CD4-positive, alpha-beta memory T cell (primary cell): Measurements from ENCODE around the gene ZNF470. TPM values are rescaled to one million over a fixed set of nuclear protein-coding genes. Genes with fewer than 3 reads are reported as not detected.

Source experiments
- CTCF ChIA-PET: fragments of 350-600 bp; sonication (Branson Sonifier 250); formaldehyde crosslinking; loops from one replicate; lab custom pipeline; 2021; ENCODE audit warnings: inconsistent platforms; ENCODE audit not compliant: partially characterized antibody; lab: Charles Lee
- POLR2A ChIA-PET: fragments of 350-600 bp; sonication (Branson Sonifier 250); formaldehyde crosslinking; loops from one replicate; lab custom pipeline; 2021; ENCODE audit not compliant: partially characterized antibody; lab: Charles Lee
- DNase-seq, 5 donors: peaks; one replicate each; pipeline versions ENCODE4 v3.0.0 to v3.0.0-alpha.2; 2020 to 2022; ENCODE audit warnings: mixed read lengths in 1 of 5
- H3K27ac ChIP-seq: one replicate; pipeline ENCODE4 v1.7.0; 2013; ENCODE audit warnings: low read depth, low read length
- H3K27me3 ChIP-seq: 2 replicates; pipeline ENCODE4 v1.7.0; 2013; ENCODE audit warnings: mild to moderate bottlenecking, low read length, moderate library complexity; ENCODE audit not compliant: insufficient read depth
- H3K36me3 ChIP-seq: 2 replicates; pipeline ENCODE4 v1.7.0; 2013; ENCODE audit warnings: mild to moderate bottlenecking, low read length, moderate library complexity; ENCODE audit not compliant: insufficient read depth
- H3K4me1 ChIP-seq: 2 replicates; pipeline ENCODE4 v1.7.0; 2013; ENCODE audit warnings: mild to moderate bottlenecking, low read length, moderate library complexity; ENCODE audit not compliant: insufficient read depth
- H3K4me3 ChIP-seq, 2 donors: one replicate each; pipeline ENCODE4 v1.7.0; 2013; ENCODE audit warnings: low read length in 2 of 2, mild to moderate bottlenecking in 1 of 2
- H3K9me3 ChIP-seq, 2 donors: one replicate each; pipeline ENCODE4 v1.7.0; 2013; ENCODE audit warnings: low read length in 2 of 2, control low read depth in 1 of 2; ENCODE audit not compliant: control insufficient read depth in 1 of 2
- H3K27ac Mint-ChIP-seq, 7 donors: one replicate each; pipeline ENCODE4 v1.8.0; 2020 to 2021; ENCODE audit warnings: mixed read lengths in 7 of 7, mild to moderate bottlenecking in 6 of 7, inconsistent platforms in 3 of 7, moderate library complexity in 3 of 7
- H3K27me3 Mint-ChIP-seq, 2 donors: one replicate each; pipeline ENCODE4 v1.8.0; 2020 to 2021; ENCODE audit warnings: mixed read lengths in 2 of 2
- H3K36me3 Mint-ChIP-seq, 2 donors: one replicate each; pipeline ENCODE4 v1.8.0; 2020 to 2021; ENCODE audit warnings: mixed read lengths in 2 of 2, inconsistent platforms in 1 of 2, mild to moderate bottlenecking in 1 of 2
- H3K4me1 Mint-ChIP-seq, 4 donors: one replicate each; pipeline ENCODE4 v1.8.0; 2020 to 2021; ENCODE audit warnings: mixed read lengths in 4 of 4, mild to moderate bottlenecking in 1 of 4
- H3K4me3 Mint-ChIP-seq, 8 donors: one replicate each; pipeline ENCODE4 v1.8.0; 2020 to 2021; ENCODE audit warnings: mixed read lengths in 8 of 8, mild to moderate bottlenecking in 7 of 8, moderate library complexity in 6 of 8, inconsistent platforms in 3 of 8
- H3K9me3 Mint-ChIP-seq, 8 donors: one replicate each; pipeline ENCODE4 v1.8.0; 2020 to 2021; ENCODE audit warnings: mixed read lengths in 8 of 8, mild to moderate bottlenecking in 5 of 8, inconsistent platforms in 3 of 8, moderate library complexity in 1 of 8
- intact Hi-C: fragments of 100-400 bp; cut with micrococcal nuclease; formaldehyde crosslinking; loops from one replicate; pipeline ENCODE4 v1.15.1; 2023
- polyA plus RNA-seq, 2 donors: library from polyadenylated mRNA; unstranded; fragments of 300-500 nt; fragmentation: Illumina TruSeq; gene quantifications; one replicate each; pipeline ENCODE4 v1.2.3, GENCODE V29; 2021
- total RNA-seq, 2 experiments: library from RNA; stranded (reverse); gene quantifications; one replicate each; pipeline ENCODE4 v1.2.3, GENCODE V29; 2021

ZNF470 gene
- total and polyA plus RNA-seq, 4 experiments from 2014 or later = 1.2 to 5.0 (median 3.8) TPM

DNA sequence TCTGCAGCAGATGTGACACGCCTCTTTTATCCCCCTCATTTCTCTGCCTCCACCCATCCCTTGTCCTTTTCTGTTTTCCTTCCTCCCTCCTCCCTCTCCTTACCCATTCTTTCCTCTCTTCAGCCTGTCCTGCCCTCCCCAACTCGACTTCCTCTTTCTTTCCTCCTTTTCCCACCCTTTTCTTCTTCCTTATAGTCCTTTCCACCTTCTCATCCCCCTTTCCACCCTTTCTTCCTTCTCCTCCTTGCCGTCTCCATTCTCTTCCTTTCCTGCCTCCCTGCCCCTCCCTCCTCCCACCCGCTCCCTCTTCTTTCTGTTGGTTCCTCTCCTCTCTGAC is 27.1 kb downstream of the ZNF470 start:
- Histone ChIP-seq H3K4me3 (peak overlapping the region; percentile 55 to 57), H3K36me3 (no peaks in the 10 kb centered on the region), H3K27me3 (no peaks in the 10 kb centered on the region), H3K27ac (peak overlapping the region; percentile 63), H3K4me1 (peaks cover 17% of the 10 kb centered on the region), H3K9me3 (no peaks in the 10 kb centered on the region)
- DNase-seq = no peak
- H3K27ac Mint-ChIP-seq = peak overlapping the region in 5 of 7 donors; percentile 29 to 94 (median 68)
- H3K27me3 Mint-ChIP-seq = peaks cover 0 to 2% of the 10 kb centered on the region in 2 donors
- peak overlapping the region; percentile 86 to 98 (median 92) for H3K4me3 Mint-ChIP-seq
- POLR2A ChIA-PET = interaction anchor here (0.6 to 1.3 kb wide), 4 partner anchors 28 to 840 kb away, joined by 3 to 6 read pairs (median 4); partner anchors contain the start of genes ZNF470, ZNF582 and ZSCAN5A
- H3K9me3 Mint-ChIP-seq = peaks cover 0 to 41% (median 27%) of the 10 kb centered on the region in 8 donors
- peaks cover 12 to 22% (median 16%) of the 10 kb centered on the region in 4 donors for H3K4me1 Mint-ChIP-seq
- peaks cover 22 to 25% of the 10 kb centered on the region in 2 donors for H3K36me3 Mint-ChIP-seq
- CTCF ChIA-PET = interaction anchor here (1.3 kb wide), 1 partner anchor 201 kb away, joined by 4 read pairs; the partner anchor contains the start of gene ZNF582
- intact Hi-C loops = no loop called here

DNA sequence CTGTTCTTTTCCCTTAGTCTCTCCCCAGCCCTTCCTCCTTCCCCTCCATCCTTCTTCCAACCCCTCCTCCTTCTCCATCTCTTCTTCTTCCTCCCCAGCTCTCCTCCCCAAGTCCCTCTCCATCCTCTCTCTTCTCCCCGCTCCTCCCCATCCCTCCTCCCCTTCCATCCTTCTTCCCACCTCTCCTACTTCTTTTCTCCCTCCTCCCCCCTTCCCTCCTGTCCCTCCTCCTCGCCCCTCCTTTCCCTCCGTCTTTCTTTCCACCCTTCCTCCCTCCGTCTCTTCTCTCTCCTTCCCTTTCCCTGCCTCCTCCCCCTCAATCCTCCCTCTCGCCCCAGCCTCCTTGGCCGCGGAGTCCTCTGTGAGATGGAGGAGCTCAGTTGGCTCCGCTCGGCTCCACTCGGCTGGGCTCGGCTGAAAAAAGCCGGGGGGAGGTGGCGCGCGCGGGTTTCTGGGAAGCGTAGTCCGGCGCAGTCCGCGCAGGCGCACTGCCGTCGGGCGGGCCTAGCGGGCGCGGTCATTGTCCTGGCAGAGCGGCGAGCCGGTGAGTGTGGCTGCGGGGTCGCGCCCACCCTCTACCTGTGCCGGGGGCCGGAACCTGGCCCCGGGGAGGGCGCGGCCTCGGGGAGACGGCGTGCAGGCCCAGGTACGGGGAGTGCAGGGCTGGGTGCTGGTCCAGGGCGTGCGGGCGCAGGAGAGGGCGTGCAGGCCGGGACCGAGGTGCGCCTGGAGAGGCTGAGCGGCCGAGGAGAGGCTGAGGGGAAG is 27.7 kb downstream of the ZNF470 start, which contains the start of gene ZNF71:
TSS of gene ZNF71 (plus strand) at position 520 of the 765 bp plus-strand sequence. CDS start 6,257 bp downstream, outside the sequence.
- Histone ChIP-seq H3K4me3 (peak within 1 kb of the TSS; percentile 55 to 57), H3K4me1 (peaks cover 17% of the 10 kb centered on the region), H3K36me3 (no peaks in the 10 kb centered on the region), H3K27ac (peak within 1 kb of the TSS; percentile 63), H3K27me3 (no peaks in the 10 kb centered on the region), H3K9me3 (no peaks in the 10 kb centered on the region)
- peak; percentile 82 to 87 (median 83) for DNase-seq
- Mint-ChIP-seq H3K36me3 (peaks cover 23 to 29% of the 10 kb centered on the region in 2 donors), H3K27me3 (peaks cover 0 to 2% of the 10 kb centered on the region in 2 donors), H3K4me3 (peak within 1 kb of the TSS; percentile 88 to 98 (median 93)), H3K9me3 (peaks cover 0 to 39% (median 28%) of the 10 kb centered on the region in 8 donors), H3K27ac (peak within 1 kb of the TSS; percentile 54 to 94 (median 91)), H3K4me1 (peaks cover 12 to 22% (median 16%) of the 10 kb centered on the region in 4 donors)
- intact Hi-C loops = loop anchor here (1.0 to 5.0 kb wide), 4 partner anchors 28 to 193 kb away; partner anchors contain the start of genes ZFP28, ZNF470, ZNF583 and ZNF835
- POLR2A ChIA-PET = interaction anchor here (0.6 to 1.3 kb wide), 4 partner anchors 28 to 840 kb away, joined by 3 to 6 read pairs (median 4); partner anchors contain the start of genes ZNF470, ZNF582 and ZSCAN5A
- CTCF ChIA-PET = interaction anchor here (1.3 kb wide), 1 partner anchor 202 kb away, joined by 4 read pairs; the partner anchor contains the start of gene ZNF582

DNA sequence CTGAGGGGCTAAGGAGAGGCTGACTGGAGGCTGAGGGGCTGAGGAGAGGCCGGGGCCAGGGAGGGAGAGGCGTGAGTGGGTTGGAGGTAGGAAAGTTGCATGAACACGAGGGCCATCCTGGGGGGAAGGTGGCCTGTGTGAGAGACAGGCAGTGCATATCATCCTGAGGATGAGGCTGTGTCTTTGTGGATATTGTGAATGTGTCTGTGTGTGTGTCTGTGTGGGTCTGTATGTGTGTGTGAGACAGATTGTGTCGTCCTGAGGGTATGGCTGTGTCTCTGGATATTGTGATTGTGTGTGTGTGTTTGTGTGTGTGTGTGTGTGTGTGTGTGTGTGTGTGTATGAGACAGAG is 28.3 kb downstream of the ZNF470 start:
- H3K27ac ChIP-seq = peak overlapping the region; percentile 63

DNA sequence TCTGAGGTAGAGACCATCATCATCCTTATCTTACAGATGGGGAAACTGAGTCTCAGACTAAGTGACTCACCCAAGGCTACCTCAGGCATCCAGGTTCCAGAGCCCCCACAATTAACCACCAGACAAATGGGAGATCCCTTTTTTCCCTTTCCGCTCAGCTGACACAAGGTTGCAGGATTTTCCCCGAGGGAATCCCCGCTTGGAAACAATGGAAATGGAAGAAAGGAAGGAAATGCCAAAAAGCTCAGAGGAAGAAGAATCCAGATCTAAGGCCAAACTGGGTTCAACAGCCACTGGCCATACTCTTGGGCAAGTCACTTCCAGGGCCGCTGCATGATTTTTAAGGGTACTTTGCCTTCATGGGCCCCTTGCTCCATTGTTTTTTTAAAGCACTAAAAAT is 29.4 kb downstream of the ZNF470 start:
- Histone ChIP-seq H3K9me3 (peaks cover 0 to 10% of the 10 kb centered on the region in 2 donors), H3K4me3 (no peak overlapping the region), H3K36me3 (peaks cover 7% of the 10 kb centered on the region), H3K4me1 (peaks cover 17% of the 10 kb centered on the region), H3K27ac (no peak overlapping the region), H3K27me3 (no peaks in the 10 kb centered on the region)
- H3K36me3 Mint-ChIP-seq = peaks cover 38 to 44% of the 10 kb centered on the region in 2 donors
- intact Hi-C loops = loop anchor here (5.0 kb wide), 1 partner anchor 194 kb away; the partner anchor contains the start of gene ZNF583
- peaks cover 16 to 25% (median 21%) of the 10 kb centered on the region in 4 donors for H3K4me1 Mint-ChIP-seq
- ChIA-PET POLR2A (no interaction called here), CTCF (no interaction called here)
- H3K27me3 Mint-ChIP-seq = no peaks in the 10 kb centered on the region
- H3K4me3 Mint-ChIP-seq = peak overlapping the region in 7 of 8 donors; percentile 88 to 98 (median 93)
- H3K9me3 Mint-ChIP-seq = peaks cover 2 to 42% (median 33%) of the 10 kb centered on the region in 8 donors
- no peak for DNase-seq
- no peak overlapping the region for H3K27ac Mint-ChIP-seq

More for the DNA sequence above, 28.3 kb downstream of the ZNF470 start:
- peak overlapping the region; percentile 88 to 98 (median 93) for H3K4me3 Mint-ChIP-seq
- Histone ChIP-seq H3K9me3 (no peaks in the 10 kb centered on the region), H3K4me1 (peaks cover 17% of the 10 kb centered on the region), H3K27me3 (no peaks in the 10 kb centered on the region), H3K4me3 (peak overlapping the region; percentile 55 to 57), H3K36me3 (no peaks in the 10 kb centered on the region)
- peaks cover 26 to 32% of the 10 kb centered on the region in 2 donors for H3K36me3 Mint-ChIP-seq
- DNase-seq = no peak
- peak overlapping the region; percentile 54 to 94 (median 91) for H3K27ac Mint-ChIP-seq
- ChIA-PET POLR2A (interaction anchor here (1.0 to 1.3 kb wide), 2 partner anchors 29 to 202 kb away, joined by 4 to 6 read pairs; partner anchors contain the start of genes ZNF470 and ZNF582), CTCF (interaction anchor here (1.3 kb wide), 1 partner anchor 203 kb away, joined by 4 read pairs; the partner anchor contains the start of gene ZNF582)
- H3K27me3 Mint-ChIP-seq = peaks cover 0 to 2% of the 10 kb centered on the region in 2 donors
- peaks cover 14 to 22% (median 17%) of the 10 kb centered on the region in 4 donors for H3K4me1 Mint-ChIP-seq
- H3K9me3 Mint-ChIP-seq = peaks cover 2 to 38% (median 29%) of the 10 kb centered on the region in 8 donors
- intact Hi-C loops = loop anchor here (1.0 to 5.0 kb wide), 4 partner anchors 28 to 193 kb away; partner anchors contain the start of genes ZFP28, ZNF470, ZNF583 and ZNF835

DNA sequence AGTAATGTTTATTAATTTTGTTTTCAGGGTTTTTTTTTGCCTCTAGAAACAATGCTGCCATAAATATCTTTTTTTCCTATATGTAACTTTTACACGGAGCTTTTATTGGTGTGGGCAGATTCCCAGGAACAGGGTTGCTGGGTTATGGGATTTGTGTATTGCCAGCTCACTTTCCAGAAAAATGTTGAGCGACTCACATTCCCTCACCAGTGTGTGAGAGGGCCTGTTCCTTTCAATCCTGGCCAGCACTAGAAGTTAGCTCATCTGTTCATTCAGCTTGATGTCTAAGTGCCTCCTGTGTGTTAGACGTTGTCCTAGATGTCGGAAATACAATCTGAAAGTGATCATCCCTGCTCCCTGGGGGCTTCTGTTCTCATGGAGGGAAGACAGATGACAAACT is 30.4 kb downstream of the ZNF470 start:
- DNase-seq = no peak
- CTCF ChIA-PET = no interaction called here
- Mint-ChIP-seq H3K4me1 (peaks cover 16 to 32% (median 21%) of the 10 kb centered on the region in 4 donors), H3K27me3 (no peaks in the 10 kb centered on the region), H3K9me3 (peaks cover 2 to 45% (median 36%) of the 10 kb centered on the region in 8 donors), H3K4me3 (no peak overlapping the region), H3K36me3 (peaks cover 46 to 54% of the 10 kb centered on the region in 2 donors), H3K27ac (peak overlapping the region in 1 of 7 donors; percentile 29)
- Histone ChIP-seq H3K4me1 (peaks cover 17% of the 10 kb centered on the region), H3K4me3 (no peak overlapping the region), H3K36me3 (peaks cover 15% of the 10 kb centered on the region), H3K27me3 (no peaks in the 10 kb centered on the region), H3K27ac (no peak overlapping the region), H3K9me3 (peaks cover 0 to 10% of the 10 kb centered on the region in 2 donors)
- POLR2A ChIA-PET = no interaction called here
- intact Hi-C loops = loop anchor here (5.0 kb wide), 1 partner anchor 195 kb away; the partner anchor contains the start of gene ZNF583

DNA sequence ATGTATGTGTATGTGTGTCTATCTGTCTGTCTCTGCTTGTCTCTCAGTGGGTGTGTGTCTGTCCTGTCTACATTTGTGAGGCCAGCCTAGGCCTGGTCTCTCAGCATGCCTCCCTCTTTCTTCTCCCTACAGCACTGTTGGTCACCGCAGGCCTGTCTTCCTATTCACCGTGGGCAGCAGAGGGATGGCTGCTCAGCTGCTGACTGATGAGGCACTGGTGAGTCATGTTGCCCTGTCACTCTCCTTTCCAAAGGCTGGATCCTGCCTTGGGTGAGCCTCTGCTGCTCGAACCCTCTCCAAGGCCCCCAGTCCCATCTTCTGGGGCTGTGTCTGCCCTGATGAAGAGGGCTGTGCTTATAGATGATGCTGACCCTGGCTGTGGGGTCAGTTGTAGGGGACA is 34.1 kb downstream of the ZNF470 start:
- Mint-ChIP-seq H3K27me3 (no peaks in the 10 kb centered on the region), H3K27ac (no peak overlapping the region), H3K4me3 (no peak overlapping the region), H3K9me3 (peaks cover 2 to 77% (median 67%) of the 10 kb centered on the region in 8 donors), H3K36me3 (peaks cover 69 to 76% of the 10 kb centered on the region in 2 donors), H3K4me1 (peaks cover under 1 to 16% (median 9%) of the 10 kb centered on the region in 4 donors)
- Histone ChIP-seq H3K27me3 (no peaks in the 10 kb centered on the region), H3K9me3 (peaks cover 0 to 24% of the 10 kb centered on the region in 2 donors), H3K27ac (no peak overlapping the region), H3K4me3 (no peak overlapping the region), H3K36me3 (peaks cover 24% of the 10 kb centered on the region), H3K4me1 (peaks cover 2% of the 10 kb centered on the region)
- ChIA-PET POLR2A (no interaction called here), CTCF (no interaction called here)
- no peak for DNase-seq
- intact Hi-C loops = no loop called here
